A549 (cell line): ENCODE results near the gene CEBPG.

Experiments used
- ESRRA ChIP-seq: fragments of 150-350 bp; IDR thresholded peaks from 2 replicates; pipeline ENCODE4 v1.6.1; 2014; ENCODE audit warnings: mild to moderate bottlenecking, low read length, borderline replicate concordance
- HDAC2 ChIP-seq: fragments of 200-600 bp; sonication (generic); IDR thresholded peaks from 2 replicates; pipeline ENCODE4 v1.6.1; 2016
- JUN ChIP-seq, 2 experiments: fragments of >200 bp; sonication (Bioruptor Twin); formaldehyde crosslinking; IDR thresholded peaks; 2 replicates in 1 of 2; 3 replicates in 1 of 2; pipeline ENCODE4 v1.6.1; 2016 to 2017
- PHF8 ChIP-seq: fragments of 200-600 bp; sonication (generic); IDR thresholded peaks from 2 replicates; pipeline ENCODE4 v1.6.1; 2016; ENCODE audit warnings: low read depth, mild to moderate bottlenecking, antibody characterized with exemption, moderate library complexity, borderline replicate concordance
- POLR2A ChIP-seq: IDR thresholded peaks from 2 replicates; pipeline ENCODE4 v1.6.1; 2012; ENCODE audit warnings: mild to moderate bottlenecking, low read length
- USF2 ChIP-seq: fragments of 450-650 bp; IDR thresholded peaks from 2 replicates; pipeline ENCODE4 v1.6.1; 2014; ENCODE audit warnings: antibody characterized with exemption
- TF ChIP-seq, protein P1 (sequence below): fragments of 150-350 bp; IDR thresholded peaks from 2 replicates; pipeline ENCODE4 v1.6.1; 2014; ENCODE audit warnings: low read depth, mild to moderate bottlenecking, low read length
- TF ChIP-seq, protein P2 (sequence below): fragments of >200 bp; sonication (Bioruptor Twin); formaldehyde crosslinking; IDR thresholded peaks from 3 replicates; pipeline ENCODE4 v1.5.1; 2016
- TF ChIP-seq, protein P3 (sequence below): fragments of 200-600 bp; sonication (generic); IDR thresholded peaks from 2 replicates; pipeline ENCODE4 v1.6.1; 2016; ENCODE audit warnings: antibody characterized with exemption, mild to moderate bottlenecking, moderate library complexity

DNA sequence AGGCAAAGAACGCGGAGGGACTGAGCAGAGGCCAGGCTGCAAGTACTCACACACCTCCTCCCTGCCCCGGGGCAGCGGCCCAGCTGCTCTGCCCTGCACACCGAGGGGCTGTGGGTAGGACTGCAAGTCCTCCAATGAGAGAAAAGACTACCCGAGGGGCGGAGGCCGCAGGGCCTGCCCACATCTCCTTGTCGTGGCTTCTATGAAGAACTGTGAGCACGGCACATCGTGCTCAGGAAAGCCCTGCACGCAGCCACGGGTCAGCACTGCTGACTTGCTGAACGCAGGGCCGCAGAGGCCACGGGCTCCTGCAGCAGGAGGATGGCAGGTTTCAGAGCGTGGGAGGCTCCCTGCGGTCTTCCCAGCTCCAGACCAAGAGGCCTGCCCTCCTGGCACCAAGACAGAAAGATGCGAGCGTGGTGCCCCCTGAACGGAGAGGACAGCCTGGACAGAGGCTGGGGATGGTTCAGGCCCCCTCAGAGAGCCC, 37.4 kb downstream of the CEBPG start:
- TF ChIP-seq, protein P1, sequence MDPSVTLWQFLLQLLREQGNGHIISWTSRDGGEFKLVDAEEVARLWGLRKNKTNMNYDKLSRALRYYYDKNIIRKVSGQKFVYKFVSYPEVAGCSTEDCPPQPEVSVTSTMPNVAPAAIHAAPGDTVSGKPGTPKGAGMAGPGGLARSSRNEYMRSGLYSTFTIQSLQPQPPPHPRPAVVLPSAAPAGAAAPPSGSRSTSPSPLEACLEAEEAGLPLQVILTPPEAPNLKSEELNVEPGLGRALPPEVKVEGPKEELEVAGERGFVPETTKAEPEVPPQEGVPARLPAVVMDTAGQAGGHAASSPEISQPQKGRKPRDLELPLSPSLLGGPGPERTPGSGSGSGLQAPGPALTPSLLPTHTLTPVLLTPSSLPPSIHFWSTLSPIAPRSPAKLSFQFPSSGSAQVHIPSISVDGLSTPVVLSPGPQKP, result no peak
- TF ChIP-seq JUN (IDR thresholded peaks at IDR 0.05) (no peak), ESRRA (no peak), POLR2A (no peak), PHF8 (no peak), HDAC2 (no peak), USF2 (no peak)
- TF ChIP-seq, protein P2, sequence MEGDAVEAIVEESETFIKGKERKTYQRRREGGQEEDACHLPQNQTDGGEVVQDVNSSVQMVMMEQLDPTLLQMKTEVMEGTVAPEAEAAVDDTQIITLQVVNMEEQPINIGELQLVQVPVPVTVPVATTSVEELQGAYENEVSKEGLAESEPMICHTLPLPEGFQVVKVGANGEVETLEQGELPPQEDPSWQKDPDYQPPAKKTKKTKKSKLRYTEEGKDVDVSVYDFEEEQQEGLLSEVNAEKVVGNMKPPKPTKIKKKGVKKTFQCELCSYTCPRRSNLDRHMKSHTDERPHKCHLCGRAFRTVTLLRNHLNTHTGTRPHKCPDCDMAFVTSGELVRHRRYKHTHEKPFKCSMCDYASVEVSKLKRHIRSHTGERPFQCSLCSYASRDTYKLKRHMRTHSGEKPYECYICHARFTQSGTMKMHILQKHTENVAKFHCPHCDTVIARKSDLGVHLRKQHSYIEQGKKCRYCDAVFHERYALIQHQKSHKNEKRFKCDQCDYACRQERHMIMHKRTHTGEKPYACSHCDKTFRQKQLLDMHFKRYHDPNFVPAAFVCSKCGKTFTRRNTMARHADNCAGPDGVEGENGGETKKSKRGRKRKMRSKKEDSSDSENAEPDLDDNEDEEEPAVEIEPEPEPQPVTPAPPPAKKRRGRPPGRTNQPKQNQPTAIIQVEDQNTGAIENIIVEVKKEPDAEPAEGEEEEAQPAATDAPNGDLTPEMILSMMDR, result no peak
- TF ChIP-seq, protein P3, sequence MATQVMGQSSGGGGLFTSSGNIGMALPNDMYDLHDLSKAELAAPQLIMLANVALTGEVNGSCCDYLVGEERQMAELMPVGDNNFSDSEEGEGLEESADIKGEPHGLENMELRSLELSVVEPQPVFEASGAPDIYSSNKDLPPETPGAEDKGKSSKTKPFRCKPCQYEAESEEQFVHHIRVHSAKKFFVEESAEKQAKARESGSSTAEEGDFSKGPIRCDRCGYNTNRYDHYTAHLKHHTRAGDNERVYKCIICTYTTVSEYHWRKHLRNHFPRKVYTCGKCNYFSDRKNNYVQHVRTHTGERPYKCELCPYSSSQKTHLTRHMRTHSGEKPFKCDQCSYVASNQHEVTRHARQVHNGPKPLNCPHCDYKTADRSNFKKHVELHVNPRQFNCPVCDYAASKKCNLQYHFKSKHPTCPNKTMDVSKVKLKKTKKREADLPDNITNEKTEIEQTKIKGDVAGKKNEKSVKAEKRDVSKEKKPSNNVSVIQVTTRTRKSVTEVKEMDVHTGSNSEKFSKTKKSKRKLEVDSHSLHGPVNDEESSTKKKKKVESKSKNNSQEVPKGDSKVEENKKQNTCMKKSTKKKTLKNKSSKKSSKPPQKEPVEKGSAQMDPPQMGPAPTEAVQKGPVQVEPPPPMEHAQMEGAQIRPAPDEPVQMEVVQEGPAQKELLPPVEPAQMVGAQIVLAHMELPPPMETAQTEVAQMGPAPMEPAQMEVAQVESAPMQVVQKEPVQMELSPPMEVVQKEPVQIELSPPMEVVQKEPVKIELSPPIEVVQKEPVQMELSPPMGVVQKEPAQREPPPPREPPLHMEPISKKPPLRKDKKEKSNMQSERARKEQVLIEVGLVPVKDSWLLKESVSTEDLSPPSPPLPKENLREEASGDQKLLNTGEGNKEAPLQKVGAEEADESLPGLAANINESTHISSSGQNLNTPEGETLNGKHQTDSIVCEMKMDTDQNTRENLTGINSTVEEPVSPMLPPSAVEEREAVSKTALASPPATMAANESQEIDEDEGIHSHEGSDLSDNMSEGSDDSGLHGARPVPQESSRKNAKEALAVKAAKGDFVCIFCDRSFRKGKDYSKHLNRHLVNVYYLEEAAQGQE, result no peak
